ENCODE results near the gene ESRRA.

- TF ChIP-seq CTCF (IDR thresholded peaks at IDR 0.05) = no peak
- no peak for TF ChIP-seq POLR2AphosphoS5 (IDR thresholded peaks at IDR 0.05)
- no peak for TF ChIP-seq POLR2A (IDR thresholded peaks at IDR 0.05)
- TF ChIP-seq EP300 (IDR thresholded peaks at IDR 0.05) = no peak
Observed at GRCh38 chr11:64287676-64288352, 17.5 kb upstream of the ESRRA start.

Measured in suprapubic skin (tissue), 4 donors.